ENCODE data around the gene EIF2S2. TPM values are rescaled to one million over a fixed set of nuclear protein-coding genes. Genes with fewer than 3 reads are reported as not detected.

The EIF2S2 gene
- total and polyA plus RNA-seq, 2 donors (not counting 1 experiment from before 2014, with no cell fraction given) = 108 to 140 TPM

- Histone ChIP-seq H3K27me3 (ENCODE audit: control insufficient read depth, insufficient read depth, low read length) (no peaks in the 10 kb centered on the region), H3K79me2 (ENCODE audit: control insufficient read depth, insufficient read depth, low read length) (peaks cover 15% of the 10 kb centered on the region), H3K4me1 (ENCODE audit: control insufficient read depth, extremely low read depth, insufficient read depth, low read length) (no peaks in the 10 kb centered on the region), H3K36me3 (ENCODE audit: control insufficient read depth, insufficient read depth, low read length) (peaks cover 20% of the 10 kb centered on the region), H3K4me2 (ENCODE audit: extremely low read depth, insufficient read depth, low read length) (no peak overlapping the region), H3K9me3 (ENCODE audit: control insufficient read depth, insufficient read depth, low read depth, low read length) (no peaks in the 10 kb centered on the region), H3K27ac (ENCODE audit: insufficient read depth, low read length) (no peak overlapping the region), H3K9ac (ENCODE audit: insufficient read depth, low read length) (no peak overlapping the region), H4K20me1 (ENCODE audit: control insufficient read depth, extremely low read depth, insufficient read depth, low read length) (peaks cover 2% of the 10 kb centered on the region), H2AFZ (ENCODE audit: low read length) (no peak overlapping the region), H3K4me3 (replicated peaks in 1 of 4; ENCODE audit: control extremely low read depth in 1 of 4, insufficient read depth in 1 of 4, low read depth in 3 of 4, low read length in 4 of 4) (no peak overlapping the region)
- DNase-seq (ENCODE audit: low read depth in 2 of 2) = peak in 1 of 2 donors; percentile 38
- TF ChIP-seq EZH2 (IDR thresholded peaks at IDR 0.05; ENCODE audit: low read length, missing control alignments) (no peak), CTCF (conservative IDR thresholded peaks at IDR 0.05 in 1 of 2, IDR thresholded peaks at IDR 0.05 in 1 of 2; ENCODE audit: low read depth in 1 of 2, low read length in 2 of 2) (no peak)
These were observed 15.2 kb downstream of the EIF2S2 start for GRCh38 chr20:34096699-34097444.

GRCh38 chr20:34095825-34096224 lies 16.2 kb downstream of the EIF2S2 start:
- H3K27ac ChIP-seq (ENCODE audit: insufficient read depth, low read length) = no peak overlapping the region
- no peak overlapping the region for H3K4me2 ChIP-seq (ENCODE audit: extremely low read depth, insufficient read depth, low read length)
- H3K36me3 ChIP-seq (ENCODE audit: control insufficient read depth, insufficient read depth, low read length) = peaks cover 20% of the 10 kb centered on the region
- H2AFZ ChIP-seq (ENCODE audit: low read length) = no peak overlapping the region
- no peak overlapping the region for H3K4me3 ChIP-seq (replicated peaks in 1 of 4; ENCODE audit: control extremely low read depth in 1 of 4, insufficient read depth in 1 of 4, low read depth in 3 of 4, low read length in 4 of 4)
- H3K9me3 ChIP-seq (ENCODE audit: control insufficient read depth, insufficient read depth, low read depth, low read length) = no peaks in the 10 kb centered on the region
- H3K27me3 ChIP-seq (ENCODE audit: control insufficient read depth, insufficient read depth, low read length) = no peaks in the 10 kb centered on the region
- no peak overlapping the region for H3K9ac ChIP-seq (ENCODE audit: insufficient read depth, low read length)
- TF ChIP-seq EZH2 (IDR thresholded peaks at IDR 0.05; ENCODE audit: low read length, missing control alignments) (no peak), CTCF (conservative IDR thresholded peaks at IDR 0.05 in 1 of 2, IDR thresholded peaks at IDR 0.05 in 1 of 2; ENCODE audit: low read depth in 1 of 2, low read length in 2 of 2) (no peak)
- no peak for DNase-seq (ENCODE audit: low read depth in 2 of 2)
- no peaks in the 10 kb centered on the region for H4K20me1 ChIP-seq (ENCODE audit: control insufficient read depth, extremely low read depth, insufficient read depth, low read length)
- H3K4me1 ChIP-seq (ENCODE audit: control insufficient read depth, extremely low read depth, insufficient read depth, low read length) = no peaks in the 10 kb centered on the region
- H3K79me2 ChIP-seq (ENCODE audit: control insufficient read depth, insufficient read depth, low read length) = peaks cover 10% of the 10 kb centered on the region

- no peak overlapping the region for H2AFZ ChIP-seq (ENCODE audit: low read length)
- no peak overlapping the region for H3K9ac ChIP-seq (ENCODE audit: insufficient read depth, low read length)
- H3K27ac ChIP-seq (ENCODE audit: insufficient read depth, low read length) = no peak overlapping the region
- H3K4me1 ChIP-seq (ENCODE audit: control insufficient read depth, extremely low read depth, insufficient read depth, low read length) = no peaks in the 10 kb centered on the region
- no peaks in the 10 kb centered on the region for H3K9me3 ChIP-seq (ENCODE audit: control insufficient read depth, insufficient read depth, low read depth, low read length)
- H4K20me1 ChIP-seq (ENCODE audit: control insufficient read depth, extremely low read depth, insufficient read depth, low read length) = no peaks in the 10 kb centered on the region
- TF ChIP-seq CTCF (conservative IDR thresholded peaks at IDR 0.05 in 1 of 2, IDR thresholded peaks at IDR 0.05 in 1 of 2; ENCODE audit: low read depth in 1 of 2, low read length in 2 of 2) (no peak), EZH2 (IDR thresholded peaks at IDR 0.05; ENCODE audit: low read length, missing control alignments) (no peak)
- H3K4me2 ChIP-seq (ENCODE audit: extremely low read depth, insufficient read depth, low read length) = no peak overlapping the region
- H3K27me3 ChIP-seq (ENCODE audit: control insufficient read depth, insufficient read depth, low read length) = no peaks in the 10 kb centered on the region
- no peak overlapping the region for H3K4me3 ChIP-seq (replicated peaks in 1 of 4; ENCODE audit: control extremely low read depth in 1 of 4, insufficient read depth in 1 of 4, low read depth in 3 of 4, low read length in 4 of 4)
- H3K79me2 ChIP-seq (ENCODE audit: control insufficient read depth, insufficient read depth, low read length) = peaks cover 2% of the 10 kb centered on the region
- H3K36me3 ChIP-seq (ENCODE audit: control insufficient read depth, insufficient read depth, low read length) = peaks cover 22% of the 10 kb centered on the region
- DNase-seq (ENCODE audit: low read depth in 2 of 2) = no peak
These were observed 18.1 kb downstream of the EIF2S2 start for GRCh38 chr20:34093895-34094294.
